Effector memory CD8-positive, alpha-beta T cell (primary cell): ENCODE data around the gene ELF1.
"Not testable (repeated sequence)": the region's sequence is repeated elsewhere in the genome, so short reads cannot be mapped to it uniquely, and the experiment has no call there.

ENCODE experiments used
- ATAC-seq: fragments of 150-1000 bp; cut with Tn5 transposase; replicated peaks from 2 replicates; pipeline ENCODE4 v1.10.0; 2021; ENCODE audit warnings: mild to moderate bottlenecking, moderate library complexity
- DNase-seq, 3 experiments: peaks; one replicate each; pipeline ENCODE4 v3.0.0; 2021
- H3K27ac Mint-ChIP-seq, 2 donors: one replicate each; pipeline ENCODE4 v1.8.0; 2022; ENCODE audit warnings: mild to moderate bottlenecking in 2 of 2, mixed read lengths in 2 of 2, moderate library complexity in 2 of 2
- H3K27me3 Mint-ChIP-seq, 2 donors: one replicate each; pipeline ENCODE4 v1.8.0; 2022; ENCODE audit warnings: mixed read lengths in 2 of 2
- H3K36me3 Mint-ChIP-seq: one replicate; pipeline ENCODE4 v1.8.0; 2022; ENCODE audit warnings: mild to moderate bottlenecking, moderate library complexity, mixed read lengths; ENCODE audit not compliant: insufficient read depth
- H3K4me1 Mint-ChIP-seq, 2 donors: one replicate each; pipeline ENCODE4 v1.8.0; 2022; ENCODE audit warnings: low read depth in 2 of 2, mixed read lengths in 2 of 2
- H3K4me3 Mint-ChIP-seq, 2 donors: one replicate each; pipeline ENCODE4 v1.8.0; 2022; ENCODE audit warnings: mild to moderate bottlenecking in 2 of 2, mixed read lengths in 2 of 2, moderate library complexity in 2 of 2
- H3K9me3 Mint-ChIP-seq, 2 donors: one replicate each; pipeline ENCODE4 v1.8.0; 2022; ENCODE audit warnings: mixed read lengths in 2 of 2

Gene ELF1

DNA sequence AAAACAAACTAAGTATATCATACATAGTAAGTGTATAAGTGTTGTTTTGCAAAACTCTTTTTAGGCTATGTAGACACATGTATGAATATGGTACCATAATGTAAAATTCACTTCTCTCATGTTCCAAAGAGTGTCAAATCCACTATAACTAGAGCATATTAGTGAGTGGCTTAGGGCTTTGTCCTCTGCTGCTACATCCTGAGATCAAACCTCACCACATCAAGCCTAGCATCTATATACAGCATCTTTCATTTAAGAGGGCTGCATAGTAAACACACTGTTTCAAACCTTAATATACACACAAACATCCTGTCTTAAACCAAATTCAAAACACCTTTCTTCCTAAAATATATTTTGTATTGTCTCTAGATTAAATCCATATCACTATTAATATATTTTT, 38.7 kb downstream of the ELF1 start:
- ATAC-seq (peak; percentile 63), DNase-seq (no peak)
- no peaks in the 10 kb centered on the region for H3K9me3 Mint-ChIP-seq
- no peaks in the 10 kb centered on the region for H3K27me3 Mint-ChIP-seq
- peak overlapping the region; percentile 86 to 90 for H3K27ac Mint-ChIP-seq
- peak overlapping the region; percentile 96 to 97 for H3K4me3 Mint-ChIP-seq
- peaks cover 39% of the 10 kb centered on the region for H3K36me3 Mint-ChIP-seq
- peaks cover 50 to 72% of the 10 kb centered on the region in 2 donors for H3K4me1 Mint-ChIP-seq

- DNase-seq (no peak), ATAC-seq (no peak)
- Mint-ChIP-seq H3K36me3 (peaks cover 45% of the 10 kb centered on the region), H3K4me3 (peak overlapping the region; percentile 96 to 97), H3K9me3 (no peaks in the 10 kb centered on the region), H3K27ac (peak overlapping the region; percentile 86 to 90), H3K4me1 (peaks cover 49 to 75% of the 10 kb centered on the region in 2 donors), H3K27me3 (no peaks in the 10 kb centered on the region)
Measured at GRCh38 chr13:40979232-40979631, 39.9 kb downstream of the ELF1 start.

GRCh38 chr13:40978109-40978508, 41.0 kb downstream of the ELF1 start:
- peak overlapping the region; percentile 96 to 97 for H3K4me3 Mint-ChIP-seq
- peak overlapping the region; percentile 86 to 89 for H3K27ac Mint-ChIP-seq
- peaks cover 52 to 78% of the 10 kb centered on the region in 2 donors for H3K4me1 Mint-ChIP-seq
- peaks cover 51% of the 10 kb centered on the region for H3K36me3 Mint-ChIP-seq
- not testable (repeated sequence) for DNase-seq, H3K27me3 Mint-ChIP-seq, ATAC-seq, H3K9me3 Mint-ChIP-seq

GRCh38 chr13:40975441-40975840, 43.7 kb downstream of the ELF1 start:
- peak overlapping the region; percentile 96 to 97 for H3K4me3 Mint-ChIP-seq
- peaks cover 43% of the 10 kb centered on the region for H3K36me3 Mint-ChIP-seq
- H3K27ac Mint-ChIP-seq: peak overlapping the region; percentile 86 to 89
- DNase-seq (no peak), ATAC-seq (no peak)
- H3K9me3 Mint-ChIP-seq: no peaks in the 10 kb centered on the region
- H3K27me3 Mint-ChIP-seq: no peaks in the 10 kb centered on the region
- peaks cover 53 to 92% of the 10 kb centered on the region in 2 donors for H3K4me1 Mint-ChIP-seq

DNA sequence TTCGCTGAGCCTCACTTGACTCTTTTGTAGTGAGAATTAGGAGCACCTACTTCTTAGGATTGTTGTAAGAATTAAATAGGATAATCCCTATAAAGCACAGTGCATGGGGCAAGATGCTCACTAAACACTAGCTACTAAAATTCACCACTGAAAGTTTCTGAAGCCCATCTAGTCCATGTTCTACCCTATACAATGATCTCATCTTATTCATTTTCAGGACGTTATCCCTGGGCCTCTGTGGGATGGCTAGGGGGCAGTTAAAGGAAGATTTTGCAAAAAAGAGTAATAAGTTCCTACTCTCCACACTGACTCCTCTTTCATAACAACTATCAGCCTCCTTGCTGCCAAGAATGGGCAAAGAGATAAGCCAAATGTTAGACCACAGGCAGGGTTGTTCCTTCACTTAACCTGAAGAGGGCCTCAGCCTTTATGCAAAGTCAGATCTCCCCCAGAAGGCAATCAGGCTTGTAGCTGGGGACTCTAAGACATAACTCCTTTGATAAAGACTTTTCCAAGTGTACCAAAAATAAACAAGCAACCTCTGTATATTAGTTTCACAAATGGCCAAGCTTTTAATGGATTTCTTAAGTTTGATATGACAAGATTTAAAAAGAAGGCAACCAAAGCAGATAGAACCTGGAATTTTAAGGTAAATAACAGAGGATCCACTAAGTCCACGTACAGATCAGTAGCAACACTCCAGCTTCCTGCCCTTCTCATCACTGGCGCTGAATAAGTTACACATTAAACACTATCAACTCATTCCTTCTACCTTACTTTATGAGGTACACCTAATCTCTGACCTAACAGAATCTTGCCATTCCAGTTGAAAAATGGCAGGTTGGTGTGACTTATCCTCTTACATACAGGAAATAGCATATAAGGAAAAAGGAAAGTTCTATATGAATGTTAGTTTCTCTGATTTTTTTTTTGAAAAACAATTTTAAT, 44.4 kb downstream of the ELF1 start:
- DNase-seq (peak; percentile 42 to 47 (median 43)), ATAC-seq (peak; percentile 85)
- Mint-ChIP-seq H3K4me3 (peak overlapping the region; percentile 96 to 97), H3K27ac (peak overlapping the region; percentile 86 to 89), H3K27me3 (no peaks in the 10 kb centered on the region), H3K36me3 (peaks cover 42% of the 10 kb centered on the region), H3K9me3 (no peaks in the 10 kb centered on the region), H3K4me1 (peaks cover 55 to 93% of the 10 kb centered on the region in 2 donors)

DNA sequence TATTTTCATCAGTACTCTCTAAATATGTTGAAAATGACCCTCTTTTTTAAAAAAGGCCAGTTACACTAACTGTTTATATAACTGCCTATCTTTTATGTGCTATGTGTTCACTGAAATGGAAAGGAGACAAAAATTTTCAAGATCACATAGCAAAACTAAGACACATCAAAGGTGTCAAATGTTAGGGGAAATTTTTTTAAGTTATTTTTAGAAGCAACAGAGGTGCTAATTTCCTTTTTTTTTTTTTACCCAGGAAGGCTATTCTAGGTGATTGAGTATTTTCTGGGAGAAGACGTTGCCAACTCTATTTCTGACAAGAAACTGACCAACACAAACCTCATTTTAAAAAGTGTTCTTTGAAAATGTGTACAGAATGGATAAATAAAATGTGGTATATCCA, 45.7 kb downstream of the ELF1 start:
- peak overlapping the region; percentile 59 to 86 for H3K27ac Mint-ChIP-seq
- no peak for DNase-seq
- peaks cover 45% of the 10 kb centered on the region for H3K36me3 Mint-ChIP-seq
- no peaks in the 10 kb centered on the region for H3K27me3 Mint-ChIP-seq
- H3K4me3 Mint-ChIP-seq: peak overlapping the region; percentile 61 to 68
- peaks cover 58 to 98% of the 10 kb centered on the region in 2 donors for H3K4me1 Mint-ChIP-seq
- ATAC-seq: peak; percentile 32
- no peaks in the 10 kb centered on the region for H3K9me3 Mint-ChIP-seq

GRCh38 chr13:40971321-40971720, 47.8 kb downstream of the ELF1 start:
- peaks cover 40% of the 10 kb centered on the region for H3K36me3 Mint-ChIP-seq
- DNase-seq: no peak
- peak overlapping the region; percentile 53 to 67 for H3K4me3 Mint-ChIP-seq
- no peaks in the 10 kb centered on the region for H3K27me3 Mint-ChIP-seq
- no peak for ATAC-seq
- no peaks in the 10 kb centered on the region for H3K9me3 Mint-ChIP-seq
- H3K4me1 Mint-ChIP-seq: peaks cover 54 to 97% of the 10 kb centered on the region in 2 donors
- H3K27ac Mint-ChIP-seq: peak overlapping the region; percentile 84 to 90

- DNase-seq (no peak), ATAC-seq (no peak)
- Mint-ChIP-seq H3K4me3 (peak overlapping the region; percentile 66 to 67), H3K9me3 (no peaks in the 10 kb centered on the region), H3K4me1 (peaks cover 50 to 92% of the 10 kb centered on the region in 2 donors), H3K36me3 (peaks cover 35% of the 10 kb centered on the region), H3K27ac (peak overlapping the region; percentile 84 to 90), H3K27me3 (no peaks in the 10 kb centered on the region)
Measured at GRCh38 chr13:40970803-40971202, 48.3 kb downstream of the ELF1 start.

GRCh38 chr13:40969169-40969901, 49.8 kb downstream of the ELF1 start:
- ATAC-seq (peak; percentile 62), DNase-seq (no peak)
- H3K27ac Mint-ChIP-seq: peak overlapping the region; percentile 84 to 90
- peaks cover 36% of the 10 kb centered on the region for H3K36me3 Mint-ChIP-seq
- peak overlapping the region; percentile 66 to 67 for H3K4me3 Mint-ChIP-seq
- no peaks in the 10 kb centered on the region for H3K27me3 Mint-ChIP-seq
- peaks cover 48 to 88% of the 10 kb centered on the region in 2 donors for H3K4me1 Mint-ChIP-seq
- no peaks in the 10 kb centered on the region for H3K9me3 Mint-ChIP-seq

- ATAC-seq (no peak), DNase-seq (no peak)
- Mint-ChIP-seq H3K4me1 (peaks cover 48 to 88% of the 10 kb centered on the region in 2 donors), H3K4me3 (peak overlapping the region in 1 of 2 donors; percentile 67), H3K27me3 (no peaks in the 10 kb centered on the region), H3K9me3 (no peaks in the 10 kb centered on the region), H3K27ac (peak overlapping the region in 1 of 2 donors; percentile 84), H3K36me3 (peaks cover 35% of the 10 kb centered on the region)
Measured at GRCh38 chr13:40968416-40969000, 50.6 kb downstream of the ELF1 start.

- H3K27me3 Mint-ChIP-seq: no peaks in the 10 kb centered on the region
- ATAC-seq: no peak
- peak overlapping the region in 1 of 2 donors; percentile 67 for H3K4me3 Mint-ChIP-seq
- peaks cover 53 to 87% of the 10 kb centered on the region in 2 donors for H3K4me1 Mint-ChIP-seq
- peaks cover 42% of the 10 kb centered on the region for H3K36me3 Mint-ChIP-seq
- no peaks in the 10 kb centered on the region for H3K9me3 Mint-ChIP-seq
- no peak for DNase-seq
- peak overlapping the region in 1 of 2 donors; percentile 65 for H3K27ac Mint-ChIP-seq
Measured at GRCh38 chr13:40966298-40966697, 52.8 kb downstream of the ELF1 start.

DNA sequence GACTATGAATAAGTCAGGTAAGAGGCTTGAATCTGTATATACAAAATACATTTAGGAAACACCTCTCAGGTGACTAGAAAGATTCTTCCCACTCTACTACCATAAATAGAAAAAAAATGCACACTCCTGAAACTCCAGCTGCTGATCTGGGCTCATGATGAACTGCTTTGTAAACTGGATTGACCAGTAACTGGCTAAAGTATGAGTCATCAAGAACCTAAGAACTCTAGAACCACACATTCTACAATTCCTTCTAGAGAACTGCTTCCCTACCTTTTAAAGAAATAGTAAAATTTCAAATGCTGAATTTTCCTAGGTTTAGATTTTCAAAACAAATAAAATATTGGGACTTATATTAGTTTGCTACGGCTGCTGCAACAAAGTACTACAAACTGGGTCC, 55.2 kb downstream of the ELF1 start:
- ATAC-seq: no peak
- Mint-ChIP-seq H3K36me3 (peaks cover 42% of the 10 kb centered on the region), H3K4me1 (peaks cover 48 to 81% of the 10 kb centered on the region in 2 donors), H3K27ac (peak overlapping the region in 1 of 2 donors; percentile 58), H3K9me3 (no peaks in the 10 kb centered on the region), H3K4me3 (peak overlapping the region; percentile 49 to 57), H3K27me3 (no peaks in the 10 kb centered on the region)
- no peak for DNase-seq

GRCh38 chr13:40961826-40962225, 57.3 kb downstream of the ELF1 start:
- Mint-ChIP-seq H3K4me1 (peaks cover 53 to 77% of the 10 kb centered on the region in 2 donors), H3K36me3 (peaks cover 60% of the 10 kb centered on the region), H3K4me3 (peak overlapping the region; percentile 13 to 57), H3K27me3 (no peaks in the 10 kb centered on the region), H3K27ac (peak overlapping the region; percentile 3 to 58), H3K9me3 (no peaks in the 10 kb centered on the region)
- DNase-seq (no peak), ATAC-seq (no peak)
